GM23338 (cell line): ENCODE results near the gene ZIC2. TPM values are rescaled to one million over a fixed set of nuclear protein-coding genes. Genes with fewer than 3 reads are reported as not detected.

Experiments used
- ATAC-seq: fragments of 200-7000 bp; cut with Tn5 transposase; 3 replicates; pipeline ENCODE4 v1.9.1; 2020
- DNase-seq: peaks from one replicate; pipeline ENCODE4 v3.0.0-alpha.2; 2015; ENCODE audit warnings: low spot score
- H2AFZ ChIP-seq: fragments of 200-600 bp; sonication (generic); 2 replicates; pipeline ENCODE4 v1.8.0; 2016; ENCODE audit warnings: antibody characterized with exemption, mild to moderate bottlenecking, moderate library complexity
- H3F3A ChIP-seq: fragments of 200-600 bp; sonication (generic); replicated peaks from 2 replicates; pipeline ENCODE4 v1.8.0; 2017; ENCODE audit warnings: antibody characterized with exemption, mixed run types, low read depth
- H3K27ac ChIP-seq: fragments of 200-600 bp; sonication (generic); 2 replicates; pipeline ENCODE4 v1.6.1; 2016; ENCODE audit warnings: low read depth
- H3K27me3 ChIP-seq: fragments of 200-600 bp; sonication (generic); 2 replicates; pipeline ENCODE4 v1.8.0; 2016; ENCODE audit warnings: mild to moderate bottlenecking, mixed run types, moderate library complexity; ENCODE audit not compliant: insufficient read depth
- H3K36me3 ChIP-seq: fragments of 200-600 bp; sonication (generic); 2 replicates; pipeline ENCODE4 v1.8.0; 2016; ENCODE audit warnings: mild to moderate bottlenecking; ENCODE audit not compliant: insufficient read depth
- H3K4me1 ChIP-seq: fragments of 200-600 bp; sonication (generic); 2 replicates; pipeline ENCODE4 v1.8.0; 2016; ENCODE audit warnings: mild to moderate bottlenecking, moderate library complexity; ENCODE audit not compliant: insufficient read depth
- H3K4me2 ChIP-seq: fragments of 200-600 bp; sonication (generic); 2 replicates; pipeline ENCODE4 v1.7.1; 2017; ENCODE audit warnings: mixed run types
- H3K4me3 ChIP-seq: fragments of 200-600 bp; sonication (generic); 2 replicates; pipeline ENCODE4 v1.6.1; 2016; ENCODE audit warnings: mixed run types
- H3K79me2 ChIP-seq: fragments of 200-600 bp; sonication (generic); replicated peaks from 2 replicates; pipeline ENCODE4 v1.8.0; 2017; ENCODE audit warnings: mild to moderate bottlenecking; ENCODE audit not compliant: insufficient read depth
- H3K9me2 ChIP-seq: fragments of 200-600 bp; sonication (generic); 2 replicates; pipeline ENCODE4 v1.8.0; 2017; ENCODE audit not compliant: insufficient read depth
- H4K20me1 ChIP-seq: fragments of 200-600 bp; sonication (generic); replicated peaks from 2 replicates; pipeline ENCODE4 v1.8.0; 2017; ENCODE audit warnings: mild to moderate bottlenecking; ENCODE audit not compliant: insufficient read depth
- H3K27ac Mint-ChIP-seq: 2 replicates; pipeline ENCODE4 v1.8.0; 2020; ENCODE audit warnings: inconsistent platforms, mild to moderate bottlenecking, moderate library complexity, mixed read lengths
- H3K27me3 Mint-ChIP-seq: 3 replicates; pipeline ENCODE4 v1.8.0; 2022; ENCODE audit warnings: low read depth, mild to moderate bottlenecking, moderate library complexity, mixed read lengths, inconsistent platforms; ENCODE audit not compliant: insufficient read depth, poor library complexity
- H3K36me3 Mint-ChIP-seq: 3 replicates; pipeline ENCODE4 v1.8.0; 2021; ENCODE audit warnings: low read depth, mild to moderate bottlenecking, inconsistent platforms, moderate library complexity, mixed read lengths
- H3K4me1 Mint-ChIP-seq: 3 replicates; pipeline ENCODE4 v1.8.0; 2020; ENCODE audit warnings: mild to moderate bottlenecking, inconsistent platforms, mixed read lengths
- H3K4me3 Mint-ChIP-seq: 3 replicates; pipeline ENCODE4 v1.8.0; 2021; ENCODE audit warnings: moderate library complexity, mild to moderate bottlenecking, inconsistent platforms, mixed read lengths
- H3K9me3 Mint-ChIP-seq: 3 replicates; pipeline ENCODE4 v1.8.0; 2020; ENCODE audit warnings: moderate library complexity, mild to moderate bottlenecking, inconsistent platforms, mixed read lengths
- CREB1 ChIP-seq: fragments of 250-450 bp; sonication (Bioruptor Pico); IDR thresholded peaks from 2 replicates; pipeline ENCODE4 v1.5.0; 2020; ENCODE audit warnings: low read depth, mild to moderate bottlenecking, moderate library complexity
- EZH2phosphoT487 ChIP-seq: fragments of 200-600 bp; sonication (generic); IDR thresholded peaks from one replicate; pipeline ENCODE4 v1.8.1; 2018; ENCODE audit warnings: antibody characterized with exemption; ENCODE audit not compliant: unreplicated experiment
- JUNB ChIP-seq: IDR thresholded peaks from one replicate; pipeline ENCODE4 v1.6.1; 2016; ENCODE audit warnings: antibody characterized with exemption; ENCODE audit not compliant: unreplicated experiment
- NANOG ChIP-seq: IDR thresholded peaks from 2 replicates; pipeline ENCODE4 v1.6.1; 2016; ENCODE audit warnings: antibody characterized with exemption, borderline replicate concordance
- POLR2AphosphoS5 ChIP-seq: IDR thresholded peaks from 2 replicates; pipeline ENCODE4 v1.6.1; 2016; ENCODE audit warnings: antibody characterized with exemption, low read depth
- STAT1 ChIP-seq: IDR thresholded peaks from one replicate; pipeline ENCODE4 v1.6.1; 2016; ENCODE audit warnings: antibody characterized with exemption; ENCODE audit not compliant: unreplicated experiment
- ZNF114 ChIP-seq: fragments of 250-450 bp; sonication (Bioruptor Pico); IDR thresholded peaks from 2 replicates; pipeline ENCODE4 v1.5.0; 2020; ENCODE audit warnings: mild to moderate bottlenecking, moderate library complexity
- ZNF331 ChIP-seq: fragments of 250-450 bp; sonication (Bioruptor Pico); IDR thresholded peaks from 2 replicates; pipeline ENCODE4 v1.5.0; 2020; ENCODE audit warnings: low read depth, mild to moderate bottlenecking, moderate library complexity
- polyA plus RNA-seq: library from polyadenylated mRNA; unstranded; fragments of >200 nt; fragmentation: Nextera tagmentation; extraction: Ambion mirVana; gene quantifications from 2 replicates; pipeline ENCODE4 v1.2.1, GENCODE V29; 2016
- total RNA-seq: library from RNA; depleted of rRNA; stranded (reverse); fragments of >200 nt; shearing (Covaris generic); gene quantifications from 2 replicates; pipeline ENCODE4 v1.2.3, GENCODE V29; 2014
- TF ChIP-seq, protein P1 (sequence below), 2 experiments: fragments of 200-600 bp in 1 of 2; sonication (generic) in 1 of 2; conservative IDR thresholded peaks; 2 replicates each; pipeline versions ENCODE4 v1.5.1 to v1.6.1; 2016 to 2017; ENCODE audit warnings: antibody characterized with exemption in 2 of 2, low read depth in 2 of 2, mild to moderate bottlenecking in 2 of 2, moderate library complexity in 1 of 2
- TF ChIP-seq, protein P2 (sequence below): IDR thresholded peaks from one replicate; pipeline ENCODE4 v1.6.1; 2018; ENCODE audit warnings: antibody characterized with exemption; ENCODE audit not compliant: unreplicated experiment
- TF ChIP-seq, protein P3 (sequence below): IDR thresholded peaks from 2 replicates; pipeline ENCODE4 v1.6.1; 2016; ENCODE audit warnings: antibody characterized with exemption

The ZIC2 gene
- total and polyA plus RNA-seq, 2 experiments from 2014 or later = 63.2 to 87.9 TPM

DNA sequence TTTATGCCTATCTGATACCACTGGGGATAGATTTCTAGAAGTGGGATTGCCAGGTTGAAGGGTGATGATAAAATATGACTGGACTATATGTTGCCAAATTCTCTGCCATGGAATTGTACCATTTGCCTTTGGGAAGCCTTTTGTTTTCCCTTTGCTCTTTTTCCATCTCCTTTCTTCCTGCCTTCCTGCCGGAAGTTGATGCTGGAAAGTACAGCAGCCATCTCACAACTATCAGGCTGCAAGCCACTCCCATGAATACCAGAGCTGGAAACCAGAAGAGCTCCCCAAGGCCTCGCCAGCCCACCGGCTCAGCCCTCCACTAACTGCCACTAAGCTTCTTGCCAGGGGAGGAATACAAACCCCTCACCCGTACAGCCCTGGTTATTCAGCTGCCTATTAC lies 39.7 kb upstream of the ZIC2 start:
- Histone ChIP-seq H3K4me1 (no peaks in the 10 kb centered on the region), H3K4me3 (no peak overlapping the region), H3K79me2 (no peaks in the 10 kb centered on the region), H3K36me3 (no peaks in the 10 kb centered on the region), H3K27ac (no peak overlapping the region), H3K9me2 (no peaks in the 10 kb centered on the region), H2AFZ (no peak overlapping the region), H3K4me2 (no peak overlapping the region), H4K20me1 (no peaks in the 10 kb centered on the region), H3F3A (peaks cover 10% of the 10 kb centered on the region), H3K27me3 (no peaks in the 10 kb centered on the region)
- Mint-ChIP-seq H3K36me3 (no peaks in the 10 kb centered on the region), H3K4me1 (peaks cover 6% of the 10 kb centered on the region; the same call in 2 of the 3 replicates), H3K27ac (no peak overlapping the region), H3K9me3 (no peaks in the 10 kb centered on the region), H3K4me3 (no peak overlapping the region), H3K27me3 (peaks cover 5% of the 10 kb centered on the region)
- no peak for ATAC-seq
- TF ChIP-seq CREB1 (CRISPR knock-in tag) (no peak), ZNF331 (CRISPR knock-in tag) (no peak), JUNB (no peak), ZNF114 (CRISPR knock-in tag) (no peak), NANOG (no peak), STAT1 (no peak), EZH2phosphoT487 (no peak), POLR2AphosphoS5 (no peak)
- TF ChIP-seq, protein P1, sequence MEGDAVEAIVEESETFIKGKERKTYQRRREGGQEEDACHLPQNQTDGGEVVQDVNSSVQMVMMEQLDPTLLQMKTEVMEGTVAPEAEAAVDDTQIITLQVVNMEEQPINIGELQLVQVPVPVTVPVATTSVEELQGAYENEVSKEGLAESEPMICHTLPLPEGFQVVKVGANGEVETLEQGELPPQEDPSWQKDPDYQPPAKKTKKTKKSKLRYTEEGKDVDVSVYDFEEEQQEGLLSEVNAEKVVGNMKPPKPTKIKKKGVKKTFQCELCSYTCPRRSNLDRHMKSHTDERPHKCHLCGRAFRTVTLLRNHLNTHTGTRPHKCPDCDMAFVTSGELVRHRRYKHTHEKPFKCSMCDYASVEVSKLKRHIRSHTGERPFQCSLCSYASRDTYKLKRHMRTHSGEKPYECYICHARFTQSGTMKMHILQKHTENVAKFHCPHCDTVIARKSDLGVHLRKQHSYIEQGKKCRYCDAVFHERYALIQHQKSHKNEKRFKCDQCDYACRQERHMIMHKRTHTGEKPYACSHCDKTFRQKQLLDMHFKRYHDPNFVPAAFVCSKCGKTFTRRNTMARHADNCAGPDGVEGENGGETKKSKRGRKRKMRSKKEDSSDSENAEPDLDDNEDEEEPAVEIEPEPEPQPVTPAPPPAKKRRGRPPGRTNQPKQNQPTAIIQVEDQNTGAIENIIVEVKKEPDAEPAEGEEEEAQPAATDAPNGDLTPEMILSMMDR (conservative IDR thresholded peaks at IDR 0.05; ENCODE audit: low read depth in 2 of 2) = no peak
- TF ChIP-seq, protein P2, sequence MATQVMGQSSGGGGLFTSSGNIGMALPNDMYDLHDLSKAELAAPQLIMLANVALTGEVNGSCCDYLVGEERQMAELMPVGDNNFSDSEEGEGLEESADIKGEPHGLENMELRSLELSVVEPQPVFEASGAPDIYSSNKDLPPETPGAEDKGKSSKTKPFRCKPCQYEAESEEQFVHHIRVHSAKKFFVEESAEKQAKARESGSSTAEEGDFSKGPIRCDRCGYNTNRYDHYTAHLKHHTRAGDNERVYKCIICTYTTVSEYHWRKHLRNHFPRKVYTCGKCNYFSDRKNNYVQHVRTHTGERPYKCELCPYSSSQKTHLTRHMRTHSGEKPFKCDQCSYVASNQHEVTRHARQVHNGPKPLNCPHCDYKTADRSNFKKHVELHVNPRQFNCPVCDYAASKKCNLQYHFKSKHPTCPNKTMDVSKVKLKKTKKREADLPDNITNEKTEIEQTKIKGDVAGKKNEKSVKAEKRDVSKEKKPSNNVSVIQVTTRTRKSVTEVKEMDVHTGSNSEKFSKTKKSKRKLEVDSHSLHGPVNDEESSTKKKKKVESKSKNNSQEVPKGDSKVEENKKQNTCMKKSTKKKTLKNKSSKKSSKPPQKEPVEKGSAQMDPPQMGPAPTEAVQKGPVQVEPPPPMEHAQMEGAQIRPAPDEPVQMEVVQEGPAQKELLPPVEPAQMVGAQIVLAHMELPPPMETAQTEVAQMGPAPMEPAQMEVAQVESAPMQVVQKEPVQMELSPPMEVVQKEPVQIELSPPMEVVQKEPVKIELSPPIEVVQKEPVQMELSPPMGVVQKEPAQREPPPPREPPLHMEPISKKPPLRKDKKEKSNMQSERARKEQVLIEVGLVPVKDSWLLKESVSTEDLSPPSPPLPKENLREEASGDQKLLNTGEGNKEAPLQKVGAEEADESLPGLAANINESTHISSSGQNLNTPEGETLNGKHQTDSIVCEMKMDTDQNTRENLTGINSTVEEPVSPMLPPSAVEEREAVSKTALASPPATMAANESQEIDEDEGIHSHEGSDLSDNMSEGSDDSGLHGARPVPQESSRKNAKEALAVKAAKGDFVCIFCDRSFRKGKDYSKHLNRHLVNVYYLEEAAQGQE = no peak
- TF ChIP-seq, protein P3, sequence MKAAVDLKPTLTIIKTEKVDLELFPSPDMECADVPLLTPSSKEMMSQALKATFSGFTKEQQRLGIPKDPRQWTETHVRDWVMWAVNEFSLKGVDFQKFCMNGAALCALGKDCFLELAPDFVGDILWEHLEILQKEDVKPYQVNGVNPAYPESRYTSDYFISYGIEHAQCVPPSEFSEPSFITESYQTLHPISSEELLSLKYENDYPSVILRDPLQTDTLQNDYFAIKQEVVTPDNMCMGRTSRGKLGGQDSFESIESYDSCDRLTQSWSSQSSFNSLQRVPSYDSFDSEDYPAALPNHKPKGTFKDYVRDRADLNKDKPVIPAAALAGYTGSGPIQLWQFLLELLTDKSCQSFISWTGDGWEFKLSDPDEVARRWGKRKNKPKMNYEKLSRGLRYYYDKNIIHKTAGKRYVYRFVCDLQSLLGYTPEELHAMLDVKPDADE = no peak
- no peak for DNase-seq
